Measurements from ENCODE around the gene OR4E2.
"Not testable (repeated sequence)": the region's sequence is repeated elsewhere in the genome, so short reads cannot be mapped to it uniquely, and the experiment has no call there.

Gene OR4E2

GRCh38 chr14:21697662-21698061, 44.0 kb downstream of the OR4E2 start:
- DNase-seq (ENCODE audit: low spot score) = not testable (repeated sequence)

GRCh38 chr14:21698538-21698937, 44.9 kb downstream of the OR4E2 start:
- DNase-seq (ENCODE audit: low spot score) = not testable (repeated sequence)

- no peak for DNase-seq (ENCODE audit: low spot score)
Measured at GRCh38 chr14:21699551-21699950, 45.9 kb downstream of the OR4E2 start.

- DNase-seq (ENCODE audit: low spot score) = no peak
Measured at GRCh38 chr14:21702316-21702715, 48.7 kb downstream of the OR4E2 start.

GRCh38 chr14:21703357-21704326, 50.0 kb downstream of the OR4E2 start:
- DNase-seq (ENCODE audit: low spot score) = peak; percentile 38

- DNase-seq (ENCODE audit: low spot score) = no peak
Measured at GRCh38 chr14:21704338-21704737, 50.7 kb downstream of the OR4E2 start.

GRCh38 chr14:21711360-21711961, 57.8 kb downstream of the OR4E2 start:
- DNase-seq (ENCODE audit: low spot score) = peak; percentile 53

- DNase-seq (ENCODE audit: low spot score) = peak; percentile 35
Measured at GRCh38 chr14:21712036-21712435, 58.4 kb downstream of the OR4E2 start.

GRCh38 chr14:21714318-21714929, 60.8 kb downstream of the OR4E2 start:
- no peak for DNase-seq (ENCODE audit: low spot score)

All from CD4-positive, alpha-beta T cell treated with Interleukin-2 at 100 ng/mL for 4 hours (primary cell).